Brain microvascular endothelial cell (primary cell): Measurements from ENCODE around the gene NUMB.

Source experiments
- DNase-seq: peaks from one replicate; pipeline ENCODE4 v3.0.0-alpha.2; 2020
- H3K27ac ChIP-seq: fragments of 250-450 bp; sonication (Bioruptor Pico); 2 replicates; pipeline ENCODE4 v1.5.1; 2020; ENCODE audit warnings: mild to moderate bottlenecking, moderate library complexity
- H3K27me3 ChIP-seq: fragments of 250-450 bp; sonication (Bioruptor Pico); replicated peaks from 2 replicates; pipeline ENCODE4 v1.5.1; 2020; ENCODE audit warnings: mild to moderate bottlenecking
- H3K36me3 ChIP-seq: fragments of 250-450 bp; sonication (Bioruptor Pico); replicated peaks from 2 replicates; pipeline ENCODE4 v1.5.1; 2020; ENCODE audit warnings: mild to moderate bottlenecking
- H3K4me3 ChIP-seq: 2 replicates; pipeline ENCODE4 v1.5.1; 2011; ENCODE audit warnings: low read depth, mild to moderate bottlenecking, control low read depth, low read length, moderate library complexity
- in situ Hi-C: cut with HindIII; loops from 2 replicates; pipeline ENCODE4 v1.10.0; 2017; ENCODE audit warnings: low sequenced_read_pairs, low pct_ligation_motif_present
- TF ChIP-seq, protein P1 (sequence below): IDR thresholded peaks from 2 replicates; pipeline ENCODE4 v1.5.1; 2011; ENCODE audit warnings: low read depth, mild to moderate bottlenecking, moderate library complexity, low read length, control low read depth, inconsistent platforms; ENCODE audit errors: missing control alignments

NUMB gene

DNA sequence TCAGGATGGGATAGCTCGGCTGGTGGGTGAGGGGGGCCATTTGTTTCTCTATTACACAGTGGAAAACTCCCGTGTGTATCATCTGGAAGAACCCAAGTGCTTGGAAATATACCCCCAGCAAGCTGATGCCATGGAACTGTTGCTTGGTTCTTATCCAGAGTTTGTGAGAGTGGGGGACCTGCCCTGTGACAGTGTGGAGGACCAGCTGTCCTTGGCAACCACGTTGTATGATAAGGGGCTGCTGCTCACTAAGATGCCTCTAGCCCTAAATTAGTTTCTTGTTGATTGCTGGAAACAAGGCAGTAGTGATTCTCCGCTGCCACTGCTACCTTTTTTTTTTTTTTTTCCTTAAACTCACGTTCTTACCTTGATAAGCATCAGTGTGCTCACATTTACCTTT lies 34.3 kb upstream of the NUMB start:
- H3K4me3 ChIP-seq, result no peak overlapping the region
- no peak overlapping the region for H3K27ac ChIP-seq
- in situ Hi-C loops, result no loop called here
- TF ChIP-seq, protein P1, sequence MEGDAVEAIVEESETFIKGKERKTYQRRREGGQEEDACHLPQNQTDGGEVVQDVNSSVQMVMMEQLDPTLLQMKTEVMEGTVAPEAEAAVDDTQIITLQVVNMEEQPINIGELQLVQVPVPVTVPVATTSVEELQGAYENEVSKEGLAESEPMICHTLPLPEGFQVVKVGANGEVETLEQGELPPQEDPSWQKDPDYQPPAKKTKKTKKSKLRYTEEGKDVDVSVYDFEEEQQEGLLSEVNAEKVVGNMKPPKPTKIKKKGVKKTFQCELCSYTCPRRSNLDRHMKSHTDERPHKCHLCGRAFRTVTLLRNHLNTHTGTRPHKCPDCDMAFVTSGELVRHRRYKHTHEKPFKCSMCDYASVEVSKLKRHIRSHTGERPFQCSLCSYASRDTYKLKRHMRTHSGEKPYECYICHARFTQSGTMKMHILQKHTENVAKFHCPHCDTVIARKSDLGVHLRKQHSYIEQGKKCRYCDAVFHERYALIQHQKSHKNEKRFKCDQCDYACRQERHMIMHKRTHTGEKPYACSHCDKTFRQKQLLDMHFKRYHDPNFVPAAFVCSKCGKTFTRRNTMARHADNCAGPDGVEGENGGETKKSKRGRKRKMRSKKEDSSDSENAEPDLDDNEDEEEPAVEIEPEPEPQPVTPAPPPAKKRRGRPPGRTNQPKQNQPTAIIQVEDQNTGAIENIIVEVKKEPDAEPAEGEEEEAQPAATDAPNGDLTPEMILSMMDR, result no peak
- no peaks in the 10 kb centered on the region for H3K36me3 ChIP-seq
- H3K27me3 ChIP-seq, result no peaks in the 10 kb centered on the region
- DNase-seq, result no peak

DNA sequence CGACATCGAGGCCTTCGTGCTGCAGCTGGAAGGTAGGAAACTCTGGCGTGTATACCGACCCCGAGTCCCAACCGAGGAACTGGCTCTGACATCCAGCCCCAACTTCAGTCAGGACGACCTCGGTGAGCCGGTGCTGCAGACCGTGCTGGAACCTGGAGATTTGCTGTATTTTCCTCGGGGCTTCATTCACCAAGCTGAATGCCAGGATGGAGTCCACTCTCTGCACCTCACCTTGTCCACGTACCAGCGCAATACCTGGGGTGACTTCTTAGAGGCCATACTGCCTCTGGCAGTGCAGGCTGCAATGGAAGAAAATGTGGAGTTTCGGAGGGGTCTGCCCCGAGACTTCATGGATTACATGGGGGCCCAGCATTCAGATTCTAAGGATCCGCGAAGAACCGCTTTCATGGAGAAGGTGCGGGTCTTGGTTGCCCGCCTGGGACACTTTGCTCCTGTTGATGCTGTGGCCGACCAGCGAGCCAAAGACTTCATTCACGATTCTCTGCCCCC lies 33.8 kb upstream of the NUMB start:
- Histone ChIP-seq H3K36me3 (no peaks in the 10 kb centered on the region), H3K27ac (no peak overlapping the region), H3K4me3 (peak overlapping the region; percentile 66), H3K27me3 (no peaks in the 10 kb centered on the region)
- TF ChIP-seq, protein P1, result no peak
- DNase-seq, result no peak
- in situ Hi-C loops, result no loop called here

DNA sequence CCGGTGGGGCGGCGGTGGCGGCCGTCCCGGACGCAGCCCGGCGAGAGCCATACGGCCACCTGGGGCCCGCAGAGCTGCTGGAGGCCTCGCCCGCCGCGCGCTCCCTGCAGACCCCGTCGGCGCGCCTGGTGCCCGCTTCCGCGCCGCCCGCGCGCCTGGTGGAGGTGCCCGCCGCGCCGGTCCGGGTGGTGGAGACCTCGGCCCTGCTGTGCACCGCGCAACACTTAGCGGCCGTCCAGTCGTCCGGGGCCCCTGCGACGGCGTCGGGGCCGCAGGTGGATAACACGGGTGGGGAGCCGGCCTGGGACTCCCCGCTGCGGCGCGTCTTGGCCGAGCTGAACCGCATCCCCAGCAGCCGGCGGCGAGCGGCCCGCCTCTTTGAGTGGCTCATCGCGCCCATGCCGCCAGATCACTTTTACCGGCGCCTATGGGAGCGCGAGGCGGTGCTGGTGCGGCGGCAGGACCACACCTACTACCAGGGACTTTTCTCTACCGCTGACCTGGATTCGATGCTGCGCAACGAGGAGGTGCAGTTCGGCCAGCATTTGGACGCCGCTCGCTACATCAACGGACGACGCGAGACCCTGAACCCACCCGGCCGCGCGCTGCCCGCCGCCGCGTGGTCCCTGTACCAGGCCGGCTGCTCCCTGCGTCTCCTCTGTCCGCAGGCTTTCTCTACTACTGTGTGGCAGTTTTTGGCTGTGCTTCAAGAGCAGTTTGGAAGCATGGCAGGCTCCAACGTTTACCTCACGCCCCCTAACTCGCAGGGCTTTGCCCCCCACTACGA lies 33.1 kb upstream of the NUMB start:
- TF ChIP-seq, protein P1, result no peak
- in situ Hi-C loops, result no loop called here
- Histone ChIP-seq H3K4me3 (peak overlapping the region; percentile 66), H3K27ac (peak overlapping the region; percentile 26), H3K36me3 (no peaks in the 10 kb centered on the region), H3K27me3 (no peaks in the 10 kb centered on the region)
- peak; percentile 48 for DNase-seq

DNA sequence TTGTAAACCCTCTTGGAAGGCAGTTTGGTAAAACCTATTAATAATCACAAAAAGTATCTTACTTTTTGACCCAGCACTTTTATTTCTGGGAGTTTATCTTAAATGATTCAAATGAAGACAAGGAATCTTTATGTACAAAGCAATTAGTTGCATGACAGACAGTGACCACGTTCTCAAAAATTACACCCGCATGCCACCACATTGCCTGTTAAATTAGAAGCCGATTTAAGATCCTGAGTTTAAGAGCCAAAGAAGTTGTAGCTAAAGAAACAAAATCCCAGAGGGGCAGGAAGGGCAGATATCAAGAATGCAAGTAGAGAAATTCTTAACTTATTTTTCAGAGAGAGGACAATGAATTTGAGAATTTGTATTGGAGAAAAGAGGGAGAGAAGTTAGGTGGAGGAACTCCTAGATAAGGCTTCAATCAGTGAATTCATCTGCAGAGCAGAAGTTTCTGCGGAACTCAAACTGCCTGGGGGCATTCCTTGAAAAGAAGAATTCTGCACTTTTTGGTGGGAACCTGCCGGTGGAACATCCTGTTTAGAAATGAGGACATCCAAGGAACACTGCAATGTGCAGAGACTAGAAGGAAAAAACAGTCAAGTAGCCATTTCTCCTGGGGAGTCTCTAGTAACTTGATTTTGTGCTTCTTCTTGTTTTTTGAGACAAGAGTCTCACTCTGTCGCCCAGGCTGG lies 31.3 kb upstream of the NUMB start:
- TF ChIP-seq, protein P1, result no peak
- H3K4me3 ChIP-seq, result no peak overlapping the region
- in situ Hi-C loops, result no loop called here

DNA sequence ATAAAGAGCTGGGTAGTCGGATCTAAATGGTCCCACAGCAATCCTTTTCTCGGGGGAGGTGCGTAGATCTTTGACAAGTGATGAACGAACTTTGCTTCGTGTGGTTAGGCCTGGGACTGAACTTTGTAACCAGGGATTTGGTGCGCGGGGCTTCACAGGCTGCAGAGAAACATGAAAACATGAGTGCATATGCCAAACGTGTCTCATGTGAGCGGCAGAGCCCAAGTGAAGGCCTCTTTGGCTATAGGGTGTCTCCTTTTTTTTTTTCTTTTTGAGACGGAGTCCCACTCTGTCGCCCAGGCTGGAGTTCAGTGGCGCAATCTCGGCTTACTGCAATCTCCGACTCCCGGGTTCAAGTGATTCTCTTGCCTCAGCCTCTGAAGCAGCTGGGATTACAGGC lies 20.3 kb upstream of the NUMB start:
- no peak overlapping the region for H3K27ac ChIP-seq
- no peaks in the 10 kb centered on the region for H3K27me3 ChIP-seq
- in situ Hi-C loops, result no loop called here
- no peak for DNase-seq
- H3K4me3 ChIP-seq, result no peak overlapping the region
- H3K36me3 ChIP-seq, result no peaks in the 10 kb centered on the region
- TF ChIP-seq, protein P1, result no peak

More for the DNA sequence above, 31.3 kb upstream of the NUMB start:
- H3K27ac ChIP-seq, result no peak overlapping the region
- DNase-seq, result no peak
- H3K36me3 ChIP-seq, result no peaks in the 10 kb centered on the region
- H3K27me3 ChIP-seq, result no peaks in the 10 kb centered on the region
